HCT116 (cell line): ENCODE measurements around the gene OSBPL1A. TPM values are rescaled to one million over a fixed set of nuclear protein-coding genes. Genes with fewer than 3 reads are reported as not detected.

Experiments
- ATAC-seq: fragments of 200-7000 bp; cut with Tn5 transposase; 2 replicates; pipeline ENCODE4 v1.9.1; 2020; ENCODE audit warnings: mild to moderate bottlenecking, moderate library complexity
- BruUV-seq: library from RNA; stranded (reverse); fragments of 400-500 nt; replicated peaks from 2 replicates; lab custom pipeline; 2021; lab: Mats Ljungman, UMichigan
- CTCF ChIA-PET: fragments of 300-600 bp; sonication (Branson Sonifier 250); formaldehyde crosslinking; loops from one replicate; lab custom pipeline; 2021; ENCODE audit warnings: antibody characterized with exemption; lab: Charles Lee
- POLR2A ChIA-PET: fragments of 300-600, 350-600 bp; sonication (Branson Sonifier 250); formaldehyde crosslinking; loops from one replicate; lab custom pipeline; 2021; ENCODE audit warnings: antibody characterized with exemption; lab: Charles Lee
- RAD21 ChIA-PET, 2 experiments: fragments of 300-600 bp; sonication (Branson Sonifier 250); formaldehyde crosslinking; loops; one replicate each; lab custom pipeline; 2023; ENCODE audit warnings: low total read pairs in 2 of 2; ENCODE audit not compliant: uncharacterized antibody in 2 of 2, unreplicated experiment in 2 of 2, low non-redundant PET in 1 of 2; lab: Charles Lee
- DNase-seq: peaks from one replicate; pipeline ENCODE4 v3.0.0-alpha.2; 2010; ENCODE audit warnings: low read depth, low spot score
- H2AFZ ChIP-seq: fragments of 200-600 bp; shearing (Covaris generic), sonication (generic); 2 replicates; pipeline ENCODE4 v1.6.1; 2017; ENCODE audit warnings: low read depth, mixed run types, mixed read lengths, antibody characterized with exemption, low read length; ENCODE audit not compliant: poor library complexity, severe bottlenecking
- H3K27ac ChIP-seq: 2 replicates; pipeline ENCODE4 v1.5.1; 2012; ENCODE audit warnings: low read depth, low read length
- H3K27me3 ChIP-seq: fragments of 200-600 bp; sonication (generic); 2 replicates; pipeline ENCODE4 v1.6.1; 2016; ENCODE audit warnings: mixed run types, low read length, mixed read lengths; ENCODE audit not compliant: insufficient read depth
- H3K36me3 ChIP-seq, 2 experiments: fragments of 200-500 bp in 1 of 2; fragments of 200-600 bp in 1 of 2; sonication (Bioruptor generic) in 1 of 2; sonication (generic) in 1 of 2; 2 replicates each; pipeline versions ENCODE4 v1.5.1 to v1.6.1; 2014 to 2016; ENCODE audit warnings: low read length in 2 of 2, inconsistent platforms in 1 of 2, mixed read lengths in 1 of 2, mixed run types in 1 of 2; ENCODE audit not compliant: insufficient read depth in 2 of 2, control insufficient read depth in 1 of 2
- H3K4me1 ChIP-seq, 2 experiments: fragments of 200-600 bp in 1 of 2; sonication (generic) in 1 of 2; 2 replicates each; pipeline versions ENCODE4 v1.5.1 to v1.6.1; 2012 to 2017; ENCODE audit warnings: low read length in 2 of 2, inconsistent platforms in 1 of 2, mild to moderate bottlenecking in 1 of 2, mixed read lengths in 1 of 2, mixed run types in 1 of 2, moderate library complexity in 1 of 2; ENCODE audit not compliant: insufficient read depth in 2 of 2, control insufficient read depth in 1 of 2
- H3K4me2 ChIP-seq: fragments of 200-600 bp; sonication (generic); 2 replicates; pipeline ENCODE4 v1.6.1; 2017; ENCODE audit warnings: mixed run types, low read length, mixed read lengths
- H3K4me3 ChIP-seq, 2 experiments: fragments of 200-600 bp in 1 of 2; sonication (generic) in 1 of 2; replicated peaks in 1 of 2; 2 replicates each; pipeline ENCODE4 v1.5.1; 2011 to 2016; ENCODE audit warnings: low read length in 2 of 2, control low read depth in 1 of 2, low read depth in 1 of 2, mild to moderate bottlenecking in 1 of 2, mixed read lengths in 1 of 2, mixed run types in 1 of 2
- H3K79me2 ChIP-seq: fragments of 200-600 bp; sonication (generic); 2 replicates; pipeline ENCODE4 v1.6.1; 2017; ENCODE audit warnings: mild to moderate bottlenecking, mixed run types, low read length, moderate library complexity, mixed read lengths; ENCODE audit not compliant: insufficient read depth
- H3K9ac ChIP-seq: fragments of 200-600 bp; sonication (generic); 2 replicates; pipeline ENCODE4 v1.6.1; 2016; ENCODE audit warnings: low read length, mixed read lengths
- H3K9me2 ChIP-seq: fragments of 200-600 bp; sonication (generic), shearing (Covaris generic); 2 replicates; pipeline ENCODE4 v1.6.1; 2017; ENCODE audit warnings: mixed run types, mild to moderate bottlenecking, moderate library complexity; ENCODE audit not compliant: insufficient read depth
- H3K9me3 ChIP-seq, 2 experiments: fragments of 200-500 bp in 1 of 2; fragments of 200-600 bp in 1 of 2; sonication (Bioruptor generic) in 1 of 2; sonication (generic) in 1 of 2; 2 replicates each; pipeline ENCODE4 v1.6.1; 2014 to 2017; ENCODE audit warnings: low read length in 2 of 2, mixed read lengths in 2 of 2, inconsistent platforms in 1 of 2, low read depth in 1 of 2, mild to moderate bottlenecking in 1 of 2, mixed run types in 1 of 2, moderate library complexity in 1 of 2; ENCODE audit not compliant: control insufficient read depth in 1 of 2, insufficient read depth in 1 of 2
- H4K20me1 ChIP-seq: fragments of 200-600 bp; sonication (generic), shearing (Covaris generic); 2 replicates; pipeline ENCODE4 v1.6.1; 2017; ENCODE audit warnings: mixed run types, mild to moderate bottlenecking, moderate library complexity; ENCODE audit not compliant: insufficient read depth
- CBX3 ChIP-seq: IDR thresholded peaks from 2 replicates; pipeline ENCODE4 v1.6.1; 2012; ENCODE audit warnings: low read depth
- EZH2 ChIP-seq: fragments of 200-600 bp; sonication (generic); IDR thresholded peaks from 2 replicates; pipeline ENCODE4 v1.6.1; 2017; ENCODE audit warnings: antibody characterized with exemption, mixed run types
- RAD21 ChIP-seq: IDR thresholded peaks from 2 replicates; pipeline ENCODE4 v1.6.1; 2012; ENCODE audit warnings: low read depth, mild to moderate bottlenecking
- ZFX ChIP-seq: fragments of 450-650 bp; IDR thresholded peaks from 2 replicates; pipeline ENCODE4 v1.6.1; 2017
- intact Hi-C: fragments of 100-400 bp; cut with micrococcal nuclease; formaldehyde crosslinking; loops from 2 replicates; pipeline ENCODE4 v1.10.0; 2022
- total RNA-seq: library from RNA; stranded (reverse); gene quantifications from one replicate; pipeline ENCODE4 v1.2.1, GENCODE V29; 2021; ENCODE audit not compliant: unreplicated experiment
- TF ChIP-seq, protein P1 (sequence below): IDR thresholded peaks from 2 replicates; pipeline ENCODE4 v1.6.1; 2012
- TF ChIP-seq, protein P2 (sequence below): IDR thresholded peaks from 2 replicates; pipeline ENCODE4 v1.6.1; 2011; ENCODE audit warnings: mild to moderate bottlenecking, low read length, moderate library complexity; ENCODE audit not compliant: insufficient replicate concordance; ENCODE audit errors: extremely low read depth
- TF ChIP-seq, protein P3 (sequence below): IDR thresholded peaks from 2 replicates; pipeline ENCODE4 v1.6.1; 2012; ENCODE audit warnings: low read depth
- TF ChIP-seq, protein P4 (sequence below): IDR thresholded peaks from 2 replicates; pipeline ENCODE4 v1.6.1; 2012

Gene OSBPL1A
- total RNA-seq, 1 experiment from 2014 or later, result 18.9 TPM

DNA sequence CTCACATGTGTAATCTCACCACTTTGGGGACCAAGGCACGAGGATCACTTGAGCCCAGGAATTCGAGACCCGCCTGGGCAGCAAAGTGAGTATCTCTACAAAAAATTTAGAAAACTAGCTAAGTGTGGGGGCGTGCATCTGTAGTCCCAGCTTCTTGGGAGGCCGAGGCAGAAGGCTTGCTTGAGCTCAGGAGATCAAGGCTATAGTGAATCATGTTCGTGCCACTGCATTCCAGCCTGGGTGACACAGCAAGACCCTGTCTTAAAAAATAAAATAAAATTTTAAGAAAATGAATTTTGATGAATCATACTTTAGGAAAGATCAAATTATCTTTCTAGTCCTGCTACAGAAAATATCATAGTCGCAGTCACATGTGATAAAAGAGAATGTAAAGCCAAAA lies 211.8 kb downstream of the OSBPL1A start:
- no peaks in the 10 kb centered on the region for H3K36me3 ChIP-seq
- POLR2A ChIA-PET, result no interaction called here

More for the DNA sequence above, 211.8 kb downstream of the OSBPL1A start:
- Histone ChIP-seq H3K27me3 (no peaks in the 10 kb centered on the region), H3K9ac (no peak overlapping the region), H3K27ac (no peak overlapping the region), H3K4me2 (no peak overlapping the region), H4K20me1 (no peaks in the 10 kb centered on the region), H3K4me1 (peaks cover 0 to 15% of the 10 kb centered on the region in 2 experiments; a peak in 2 of 4 replicates), H3K4me3 (no peak overlapping the region), H3K9me2 (no peaks in the 10 kb centered on the region), H3K79me2 (no peaks in the 10 kb centered on the region), H3K9me3 (no peaks in the 10 kb centered on the region), H2AFZ (no peak overlapping the region)
- ChIA-PET RAD21 (no interaction called here), CTCF (interaction anchor here (8.1 kb wide), 1 partner anchor 8 kb away, joined by 53 read pairs; no protein-coding TSS in a partner anchor)
- DNase-seq (no peak), ATAC-seq (no peak)
- TF ChIP-seq, protein P1, sequence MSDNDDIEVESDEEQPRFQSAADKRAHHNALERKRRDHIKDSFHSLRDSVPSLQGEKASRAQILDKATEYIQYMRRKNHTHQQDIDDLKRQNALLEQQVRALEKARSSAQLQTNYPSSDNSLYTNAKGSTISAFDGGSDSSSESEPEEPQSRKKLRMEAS, result no peak
- TF ChIP-seq, protein P2, sequence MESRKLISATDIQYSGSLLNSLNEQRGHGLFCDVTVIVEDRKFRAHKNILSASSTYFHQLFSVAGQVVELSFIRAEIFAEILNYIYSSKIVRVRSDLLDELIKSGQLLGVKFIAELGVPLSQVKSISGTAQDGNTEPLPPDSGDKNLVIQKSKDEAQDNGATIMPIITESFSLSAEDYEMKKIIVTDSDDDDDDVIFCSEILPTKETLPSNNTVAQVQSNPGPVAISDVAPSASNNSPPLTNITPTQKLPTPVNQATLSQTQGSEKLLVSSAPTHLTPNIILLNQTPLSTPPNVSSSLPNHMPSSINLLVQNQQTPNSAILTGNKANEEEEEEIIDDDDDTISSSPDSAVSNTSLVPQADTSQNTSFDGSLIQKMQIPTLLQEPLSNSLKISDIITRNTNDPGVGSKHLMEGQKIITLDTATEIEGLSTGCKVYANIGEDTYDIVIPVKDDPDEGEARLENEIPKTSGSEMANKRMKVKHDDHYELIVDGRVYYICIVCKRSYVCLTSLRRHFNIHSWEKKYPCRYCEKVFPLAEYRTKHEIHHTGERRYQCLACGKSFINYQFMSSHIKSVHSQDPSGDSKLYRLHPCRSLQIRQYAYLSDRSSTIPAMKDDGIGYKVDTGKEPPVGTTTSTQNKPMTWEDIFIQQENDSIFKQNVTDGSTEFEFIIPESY, result no peak
- no peak for TF ChIP-seq CBX3
- TF ChIP-seq, protein P3, sequence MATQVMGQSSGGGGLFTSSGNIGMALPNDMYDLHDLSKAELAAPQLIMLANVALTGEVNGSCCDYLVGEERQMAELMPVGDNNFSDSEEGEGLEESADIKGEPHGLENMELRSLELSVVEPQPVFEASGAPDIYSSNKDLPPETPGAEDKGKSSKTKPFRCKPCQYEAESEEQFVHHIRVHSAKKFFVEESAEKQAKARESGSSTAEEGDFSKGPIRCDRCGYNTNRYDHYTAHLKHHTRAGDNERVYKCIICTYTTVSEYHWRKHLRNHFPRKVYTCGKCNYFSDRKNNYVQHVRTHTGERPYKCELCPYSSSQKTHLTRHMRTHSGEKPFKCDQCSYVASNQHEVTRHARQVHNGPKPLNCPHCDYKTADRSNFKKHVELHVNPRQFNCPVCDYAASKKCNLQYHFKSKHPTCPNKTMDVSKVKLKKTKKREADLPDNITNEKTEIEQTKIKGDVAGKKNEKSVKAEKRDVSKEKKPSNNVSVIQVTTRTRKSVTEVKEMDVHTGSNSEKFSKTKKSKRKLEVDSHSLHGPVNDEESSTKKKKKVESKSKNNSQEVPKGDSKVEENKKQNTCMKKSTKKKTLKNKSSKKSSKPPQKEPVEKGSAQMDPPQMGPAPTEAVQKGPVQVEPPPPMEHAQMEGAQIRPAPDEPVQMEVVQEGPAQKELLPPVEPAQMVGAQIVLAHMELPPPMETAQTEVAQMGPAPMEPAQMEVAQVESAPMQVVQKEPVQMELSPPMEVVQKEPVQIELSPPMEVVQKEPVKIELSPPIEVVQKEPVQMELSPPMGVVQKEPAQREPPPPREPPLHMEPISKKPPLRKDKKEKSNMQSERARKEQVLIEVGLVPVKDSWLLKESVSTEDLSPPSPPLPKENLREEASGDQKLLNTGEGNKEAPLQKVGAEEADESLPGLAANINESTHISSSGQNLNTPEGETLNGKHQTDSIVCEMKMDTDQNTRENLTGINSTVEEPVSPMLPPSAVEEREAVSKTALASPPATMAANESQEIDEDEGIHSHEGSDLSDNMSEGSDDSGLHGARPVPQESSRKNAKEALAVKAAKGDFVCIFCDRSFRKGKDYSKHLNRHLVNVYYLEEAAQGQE, result no peak
- TF ChIP-seq EZH2, result no peak
- no peak for TF ChIP-seq ZFX
- no peak for TF ChIP-seq RAD21
- TF ChIP-seq, protein P4, sequence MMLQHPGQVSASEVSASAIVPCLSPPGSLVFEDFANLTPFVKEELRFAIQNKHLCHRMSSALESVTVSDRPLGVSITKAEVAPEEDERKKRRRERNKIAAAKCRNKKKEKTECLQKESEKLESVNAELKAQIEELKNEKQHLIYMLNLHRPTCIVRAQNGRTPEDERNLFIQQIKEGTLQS, result no peak
- intact Hi-C loops, result no loop called here
- BruUV-seq, result no TSS peak
